ENCODE measurements around the gene TMEM170A.

GRCh38 chr16:75482434-75483205, 18.1 kb upstream of the TMEM170A start:
- TF ChIP-seq, protein P1, sequence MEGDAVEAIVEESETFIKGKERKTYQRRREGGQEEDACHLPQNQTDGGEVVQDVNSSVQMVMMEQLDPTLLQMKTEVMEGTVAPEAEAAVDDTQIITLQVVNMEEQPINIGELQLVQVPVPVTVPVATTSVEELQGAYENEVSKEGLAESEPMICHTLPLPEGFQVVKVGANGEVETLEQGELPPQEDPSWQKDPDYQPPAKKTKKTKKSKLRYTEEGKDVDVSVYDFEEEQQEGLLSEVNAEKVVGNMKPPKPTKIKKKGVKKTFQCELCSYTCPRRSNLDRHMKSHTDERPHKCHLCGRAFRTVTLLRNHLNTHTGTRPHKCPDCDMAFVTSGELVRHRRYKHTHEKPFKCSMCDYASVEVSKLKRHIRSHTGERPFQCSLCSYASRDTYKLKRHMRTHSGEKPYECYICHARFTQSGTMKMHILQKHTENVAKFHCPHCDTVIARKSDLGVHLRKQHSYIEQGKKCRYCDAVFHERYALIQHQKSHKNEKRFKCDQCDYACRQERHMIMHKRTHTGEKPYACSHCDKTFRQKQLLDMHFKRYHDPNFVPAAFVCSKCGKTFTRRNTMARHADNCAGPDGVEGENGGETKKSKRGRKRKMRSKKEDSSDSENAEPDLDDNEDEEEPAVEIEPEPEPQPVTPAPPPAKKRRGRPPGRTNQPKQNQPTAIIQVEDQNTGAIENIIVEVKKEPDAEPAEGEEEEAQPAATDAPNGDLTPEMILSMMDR (conservative IDR thresholded peaks at IDR 0.05), result no peak
- no peak for TF ChIP-seq ZFX (IDR thresholded peaks at IDR 0.05)

Data from C4-2B (cell line).